A549 (cell line): ENCODE data around the gene KIF5A. TPM values are rescaled to one million over a fixed set of nuclear protein-coding genes. Genes with fewer than 3 reads are reported as not detected.

ENCODE experiments used
- polyA plus RNA-seq, 4 experiments: library from polyadenylated mRNA; depleted of rRNA in 3 of 4; stranded (reverse); fragments of >200 nt; fragmentation: RNase III in 1 of 4; extraction: RNeasy Plus Mini Kit Qiagen cat#74134 plus additional on column Dnase treatment in 1 of 4; gene quantifications; 2 replicates in 3 of 4; 3 replicates in 1 of 4; pipeline ENCODE4 v1.2.3, GENCODE V29; 2011 to 2017
- small RNA-seq, 6 experiments: library from RNA; depleted of rRNA; stranded (forward); fragments of <200 nt; gene quantifications; one replicate each; pipeline ENCODE3, GENCODE V24; 2012

The KIF5A gene
- polyA plus RNA-seq, 2 of the 4 experiments (the other 2 are of a cell fraction): 0.61 to 0.89 TPM

Small RNA genes within 50 kb of the gene (small RNA-seq; reads per million reads assigned to genes)
- 0 to 1.3 (median 0) reads per million in 6 experiments for gene MIR616

Other genes with a start within 250 kb of the KIF5A start
- 28.8 and 30.6 TPM in 2 replicates for gene R3HDM2, start 119.0 kb upstream of the KIF5A start, polyA plus RNA-seq (2011; rRNA removed)
- gene R3HDM2, start 119.0 kb upstream of the KIF5A start, polyA plus RNA-seq (2017; fragmentation: RNase III; extraction: RNeasy Plus Mini Kit Qiagen cat#74134 plus additional on column Dnase treatment): 14.0 to 14.7 TPM (median 14.4 TPM) in 3 replicates
- gene INHBC, start 115.3 kb upstream of the KIF5A start, polyA plus RNA-seq (2011; rRNA removed): 0.07 and 0.08 TPM in 2 replicates
- not detected in 3 replicates for gene INHBC, start 115.3 kb upstream of the KIF5A start, polyA plus RNA-seq (2017; fragmentation: RNase III; extraction: RNeasy Plus Mini Kit Qiagen cat#74134 plus additional on column Dnase treatment)
- 2.4 and 2.9 TPM in 2 replicates for gene INHBE, start 94.7 kb upstream of the KIF5A start, polyA plus RNA-seq (2011; rRNA removed)
- gene INHBE, start 94.7 kb upstream of the KIF5A start, polyA plus RNA-seq (2017; fragmentation: RNase III; extraction: RNeasy Plus Mini Kit Qiagen cat#74134 plus additional on column Dnase treatment): 0.50 to 0.74 TPM (median 0.67 TPM) in 3 replicates
- gene GLI1, start 90.3 kb upstream of the KIF5A start, polyA plus RNA-seq (2011; rRNA removed): 27.3 and 30.0 TPM in 2 replicates
- 13.0 to 13.5 TPM (median 13.1 TPM) in 3 replicates for gene GLI1, start 90.3 kb upstream of the KIF5A start, polyA plus RNA-seq (2017; fragmentation: RNase III; extraction: RNeasy Plus Mini Kit Qiagen cat#74134 plus additional on column Dnase treatment)
- 0.25 and 0.50 TPM in 2 replicates for gene ARHGAP9, start 70.2 kb upstream of the KIF5A start, polyA plus RNA-seq (2011; rRNA removed)
- 0.20 to 0.29 TPM in 2 of 3 replicates, not detected in the other for gene ARHGAP9, start 70.2 kb upstream of the KIF5A start, polyA plus RNA-seq (2017; fragmentation: RNase III; extraction: RNeasy Plus Mini Kit Qiagen cat#74134 plus additional on column Dnase treatment)
- 372 and 406 TPM in 2 replicates for gene MARS1, start 62.0 kb upstream of the KIF5A start, polyA plus RNA-seq (2011; rRNA removed)
- gene MARS1, start 62.0 kb upstream of the KIF5A start, polyA plus RNA-seq (2017; fragmentation: RNase III; extraction: RNeasy Plus Mini Kit Qiagen cat#74134 plus additional on column Dnase treatment): 209 to 230 TPM (median 227 TPM) in 3 replicates
- 73.1 and 93.0 TPM in 2 replicates for gene DDIT3, start 29.5 kb upstream of the KIF5A start, polyA plus RNA-seq (2011; rRNA removed)
- 11.5 to 16.0 TPM (median 13.5 TPM) in 3 replicates for gene DDIT3, start 29.5 kb upstream of the KIF5A start, polyA plus RNA-seq (2017; fragmentation: RNase III; extraction: RNeasy Plus Mini Kit Qiagen cat#74134 plus additional on column Dnase treatment)
- 4.6 and 7.3 TPM in 2 replicates for gene MBD6, start 27.2 kb upstream of the KIF5A start, polyA plus RNA-seq (2011; rRNA removed)
- gene MBD6, start 27.2 kb upstream of the KIF5A start, polyA plus RNA-seq (2017; fragmentation: RNase III; extraction: RNeasy Plus Mini Kit Qiagen cat#74134 plus additional on column Dnase treatment): 18.7 to 25.3 TPM (median 24.2 TPM) in 3 replicates
- 140 and 169 TPM in 2 replicates for gene DCTN2, start 2.9 kb upstream of the KIF5A start, polyA plus RNA-seq (2011; rRNA removed)
- gene DCTN2, start 2.9 kb upstream of the KIF5A start, polyA plus RNA-seq (2017; fragmentation: RNase III; extraction: RNeasy Plus Mini Kit Qiagen cat#74134 plus additional on column Dnase treatment): 203 to 211 TPM (median 211 TPM) in 3 replicates
- 60.9 and 62.9 TPM in 2 replicates for gene PIP4K2C, start 41.1 kb downstream of the KIF5A start, polyA plus RNA-seq (2011; rRNA removed)
- gene PIP4K2C, start 41.1 kb downstream of the KIF5A start, polyA plus RNA-seq (2017; fragmentation: RNase III; extraction: RNeasy Plus Mini Kit Qiagen cat#74134 plus additional on column Dnase treatment): 30.5 to 35.7 TPM (median 35.3 TPM) in 3 replicates
- gene DTX3, start 54.8 kb downstream of the KIF5A start, polyA plus RNA-seq (2011; rRNA removed): 21.7 and 29.6 TPM in 2 replicates
- gene DTX3, start 54.8 kb downstream of the KIF5A start, polyA plus RNA-seq (2017; fragmentation: RNase III; extraction: RNeasy Plus Mini Kit Qiagen cat#74134 plus additional on column Dnase treatment): 18.1 to 26.2 TPM (median 24.7 TPM) in 3 replicates
- gene ARHGEF25, start 61.4 kb downstream of the KIF5A start, polyA plus RNA-seq (2011; rRNA removed): 9.3 and 9.9 TPM in 2 replicates
- gene ARHGEF25, start 61.4 kb downstream of the KIF5A start, polyA plus RNA-seq (2017; fragmentation: RNase III; extraction: RNeasy Plus Mini Kit Qiagen cat#74134 plus additional on column Dnase treatment): 8.0 to 13.8 TPM (median 11.9 TPM) in 3 replicates
- gene B4GALNT1, start 83.2 kb downstream of the KIF5A start, polyA plus RNA-seq (2011; rRNA removed): 25.7 and 27.0 TPM in 2 replicates
- gene B4GALNT1, start 83.2 kb downstream of the KIF5A start, polyA plus RNA-seq (2017; fragmentation: RNase III; extraction: RNeasy Plus Mini Kit Qiagen cat#74134 plus additional on column Dnase treatment): 33.2 to 35.1 TPM (median 33.4 TPM) in 3 replicates
- gene OS9, start 144.1 kb downstream of the KIF5A start, polyA plus RNA-seq (2011; rRNA removed): 183 and 208 TPM in 2 replicates
- gene OS9, start 144.1 kb downstream of the KIF5A start, polyA plus RNA-seq (2017; fragmentation: RNase III; extraction: RNeasy Plus Mini Kit Qiagen cat#74134 plus additional on column Dnase treatment): 115 to 128 TPM (median 128 TPM) in 3 replicates
- gene AGAP2, start 188.7 kb downstream of the KIF5A start, polyA plus RNA-seq (2011; rRNA removed): 0.26 and 0.36 TPM in 2 replicates
- 0.21 to 0.45 TPM (median 0.28 TPM) in 3 replicates for gene AGAP2, start 188.7 kb downstream of the KIF5A start, polyA plus RNA-seq (2017; fragmentation: RNase III; extraction: RNeasy Plus Mini Kit Qiagen cat#74134 plus additional on column Dnase treatment)
- 51.9 and 61.0 TPM in 2 replicates for gene TSPAN31, start 195.0 kb downstream of the KIF5A start, polyA plus RNA-seq (2011; rRNA removed)
- 20.6 to 27.1 TPM (median 22.8 TPM) in 3 replicates for gene TSPAN31, start 195.0 kb downstream of the KIF5A start, polyA plus RNA-seq (2017; fragmentation: RNase III; extraction: RNeasy Plus Mini Kit Qiagen cat#74134 plus additional on column Dnase treatment)
- 226 and 289 TPM in 2 replicates for gene CDK4, start 202.3 kb downstream of the KIF5A start, polyA plus RNA-seq (2011; rRNA removed)
- gene CDK4, start 202.3 kb downstream of the KIF5A start, polyA plus RNA-seq (2017; fragmentation: RNase III; extraction: RNeasy Plus Mini Kit Qiagen cat#74134 plus additional on column Dnase treatment): 226 to 255 TPM (median 229 TPM) in 3 replicates
- 7.2 and 8.4 TPM in 2 replicates for gene MARCHF9, start 205.1 kb downstream of the KIF5A start, polyA plus RNA-seq (2011; rRNA removed)
- gene MARCHF9, start 205.1 kb downstream of the KIF5A start, polyA plus RNA-seq (2017; fragmentation: RNase III; extraction: RNeasy Plus Mini Kit Qiagen cat#74134 plus additional on column Dnase treatment): 4.7 to 6.8 TPM (median 5.9 TPM) in 3 replicates
- 1.8 and 1.9 TPM in 2 replicates for gene CYP27B1, start 217.0 kb downstream of the KIF5A start, polyA plus RNA-seq (2011; rRNA removed)
- gene CYP27B1, start 217.0 kb downstream of the KIF5A start, polyA plus RNA-seq (2017; fragmentation: RNase III; extraction: RNeasy Plus Mini Kit Qiagen cat#74134 plus additional on column Dnase treatment): 1.9 to 2.9 TPM (median 2.3 TPM) in 3 replicates
- gene METTL1, start 222.1 kb downstream of the KIF5A start, polyA plus RNA-seq (2011; rRNA removed): 60.2 and 71.3 TPM in 2 replicates
- 55.2 to 64.9 TPM (median 63.0 TPM) in 3 replicates for gene METTL1, start 222.1 kb downstream of the KIF5A start, polyA plus RNA-seq (2017; fragmentation: RNase III; extraction: RNeasy Plus Mini Kit Qiagen cat#74134 plus additional on column Dnase treatment)
- 13.8 and 15.8 TPM in 2 replicates for gene EEF1AKMT3, start 222.6 kb downstream of the KIF5A start, polyA plus RNA-seq (2011; rRNA removed)
- gene EEF1AKMT3, start 222.6 kb downstream of the KIF5A start, polyA plus RNA-seq (2017; fragmentation: RNase III; extraction: RNeasy Plus Mini Kit Qiagen cat#74134 plus additional on column Dnase treatment): 6.2 to 8.0 TPM (median 7.3 TPM) in 3 replicates
- gene TSFM, start 232.7 kb downstream of the KIF5A start, polyA plus RNA-seq (2011; rRNA removed): 31.7 and 39.9 TPM in 2 replicates
- gene TSFM, start 232.7 kb downstream of the KIF5A start, polyA plus RNA-seq (2017; fragmentation: RNase III; extraction: RNeasy Plus Mini Kit Qiagen cat#74134 plus additional on column Dnase treatment): 56.6 to 60.2 TPM (median 59.2 TPM) in 3 replicates